HG02623 (cell line): ENCODE measurements around the gene TSPO2.

Source experiments
- ATAC-seq: cut with Tn5 transposase; IDR thresholded peaks from one replicate; pipeline ENCODE4 v1.9.1; 2021; ENCODE audit warnings: moderate library complexity; ENCODE audit not compliant: unreplicated experiment

Gene TSPO2

GRCh38 chr6:41074692-41075436 is 32.6 kb downstream of the TSPO2 start:
- no peak for ATAC-seq

DNA sequence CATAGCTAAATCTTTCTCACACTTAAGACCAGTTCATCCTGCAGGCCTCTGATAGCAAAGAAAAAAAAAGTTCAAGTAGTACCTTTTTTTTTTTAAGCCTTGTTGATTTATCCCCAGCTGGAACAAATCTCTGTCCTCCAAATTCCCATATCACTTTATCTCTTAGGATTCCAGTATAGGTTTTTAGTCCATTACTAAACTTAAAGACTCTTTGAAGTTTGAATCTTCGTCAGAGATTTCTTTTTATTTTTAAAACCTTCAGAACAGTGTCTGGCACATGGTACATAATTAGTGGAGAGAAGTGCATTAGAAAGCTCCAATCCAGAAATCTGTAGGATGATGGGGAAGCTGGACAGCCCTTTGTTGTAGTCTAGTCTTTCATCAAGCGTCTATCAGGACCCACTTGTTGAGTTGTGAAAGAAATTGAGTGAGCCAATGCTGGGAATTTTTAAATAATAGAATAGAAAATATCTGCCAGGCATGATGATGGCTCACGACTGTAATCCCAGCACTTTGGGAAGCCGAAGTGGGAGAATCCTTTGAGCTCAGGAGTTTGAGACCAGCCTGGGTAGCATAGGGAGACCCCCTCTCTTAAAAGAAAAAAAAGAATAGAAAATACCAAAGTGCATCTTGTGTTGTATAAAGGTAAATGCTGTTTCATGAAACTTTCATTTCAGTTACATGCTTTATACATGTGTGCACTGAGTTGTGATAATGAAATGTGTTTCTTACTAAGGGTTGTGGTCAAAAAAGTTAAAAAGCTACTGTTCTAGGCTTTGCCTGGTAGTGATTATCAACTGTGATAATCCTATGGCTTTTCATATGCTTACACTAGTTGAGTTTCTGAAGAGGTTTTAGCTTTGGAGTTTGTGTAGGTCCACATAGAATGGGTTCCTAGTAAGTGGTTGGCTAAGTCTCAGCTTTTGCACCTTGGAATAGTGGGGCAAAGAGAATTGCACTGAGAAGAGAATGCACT is 33.7 kb downstream of the TSPO2 start:
- no peak for ATAC-seq

DNA sequence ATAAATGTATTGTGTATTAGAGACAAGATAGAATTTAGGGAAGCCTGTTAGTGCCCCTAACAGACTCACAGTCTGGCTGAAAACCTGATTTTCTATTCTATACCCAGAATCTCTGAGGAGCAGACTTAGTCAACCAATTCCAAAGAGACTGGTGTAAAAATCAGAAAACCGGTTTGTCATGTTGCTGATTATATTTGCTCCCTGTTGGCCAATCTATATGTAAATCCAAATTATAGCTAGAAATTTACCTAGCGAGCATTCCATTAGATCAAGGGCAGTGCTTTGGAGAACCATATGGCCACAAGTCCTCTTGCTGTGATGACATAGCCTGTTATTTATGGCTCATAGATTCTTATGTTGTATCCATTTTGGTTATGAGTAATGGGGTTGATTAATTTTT is 35.3 kb downstream of the TSPO2 start:
- ATAC-seq: no peak

DNA sequence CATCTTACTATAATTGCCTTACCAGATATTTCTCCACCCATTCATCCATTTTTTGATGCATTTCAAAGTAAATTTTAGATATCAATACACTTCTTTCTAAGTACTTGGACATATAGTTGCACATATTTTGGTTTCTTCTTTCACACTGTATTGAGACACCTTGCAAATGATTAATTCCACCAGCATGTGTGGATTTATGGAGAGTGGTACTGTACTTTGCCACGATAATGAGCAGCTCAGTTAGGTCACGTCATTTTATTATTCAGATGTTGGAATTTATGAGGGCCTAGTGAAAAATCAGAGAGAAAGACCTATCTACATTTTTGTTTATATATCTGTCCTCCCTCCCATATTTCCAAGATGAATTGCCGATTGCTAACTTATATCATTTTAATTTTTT is 35.8 kb downstream of the TSPO2 start:
- ATAC-seq: no peak

GRCh38 chr6:41079080-41079479 is 36.8 kb downstream of the TSPO2 start:
- no peak for ATAC-seq

GRCh38 chr6:41080621-41081020 is 38.4 kb downstream of the TSPO2 start:
- no peak for ATAC-seq

GRCh38 chr6:41083072-41083471 is 40.8 kb downstream of the TSPO2 start:
- ATAC-seq: no peak

- ATAC-seq: no peak
Observed at GRCh38 chr6:41085182-41085581, 42.9 kb downstream of the TSPO2 start.

DNA sequence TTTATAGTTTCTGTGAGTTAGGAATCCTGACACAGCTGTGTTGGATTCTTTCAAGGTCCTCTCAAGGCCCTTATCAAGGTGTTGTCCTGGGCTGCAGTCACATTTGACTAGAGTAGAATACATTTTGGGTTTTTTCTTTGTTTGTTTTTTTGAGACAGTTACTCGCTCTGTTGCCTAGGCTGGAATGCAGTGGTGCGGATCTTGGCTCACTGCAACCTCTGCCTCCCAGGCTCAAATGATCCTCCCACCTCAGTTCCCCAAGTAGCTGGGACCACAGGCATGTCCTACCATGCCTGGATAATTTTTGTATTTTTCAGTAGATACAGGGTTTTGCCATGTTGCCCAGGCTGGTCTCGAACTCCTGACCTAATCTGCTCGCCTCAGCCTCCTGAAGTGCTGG is 46.2 kb downstream of the TSPO2 start:
- ATAC-seq: no peak

DNA sequence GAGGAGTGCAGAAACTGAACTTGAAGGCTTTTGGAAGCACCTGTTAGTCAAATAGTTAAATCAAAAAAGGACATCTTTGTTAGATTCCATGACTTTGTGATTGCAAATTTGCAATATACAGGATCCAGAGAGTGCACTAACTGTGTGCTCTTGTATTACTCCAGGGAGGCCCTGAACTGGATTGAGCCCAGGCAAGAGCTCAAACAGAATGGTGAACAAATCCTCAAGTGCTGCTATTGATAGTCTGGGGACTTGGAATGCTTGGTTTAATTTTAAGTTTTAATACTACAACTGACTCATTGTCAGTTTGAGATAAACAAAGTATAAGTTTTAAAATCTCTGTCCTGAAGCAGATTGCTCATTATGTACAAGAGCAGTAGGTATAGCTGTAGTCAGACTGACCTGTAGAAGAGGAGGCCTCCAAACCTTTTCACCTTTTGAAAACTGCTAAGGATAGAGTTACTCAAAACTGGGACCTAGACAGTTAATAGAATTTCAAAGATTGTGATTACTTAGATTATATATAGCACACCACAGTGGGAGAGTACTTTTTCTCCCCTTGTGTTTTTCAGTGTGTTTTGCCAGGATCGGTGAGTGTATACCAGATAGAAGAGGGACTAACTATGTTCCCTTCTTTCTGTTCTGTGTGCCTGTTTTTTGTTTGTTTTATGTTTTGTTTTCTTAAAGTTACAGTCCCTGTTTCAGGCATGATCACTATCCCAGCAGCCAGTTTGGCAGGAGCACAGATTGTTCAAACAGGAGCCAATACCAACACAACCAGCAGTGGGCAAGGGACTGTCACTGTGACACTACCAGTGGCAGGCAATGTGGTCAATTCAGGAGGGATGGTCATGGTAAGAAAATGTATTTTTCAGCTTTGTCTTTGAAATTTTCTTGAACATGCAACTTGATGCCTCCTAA is 48.8 kb downstream of the TSPO2 start:
- no peak for ATAC-seq

- no peak for ATAC-seq
Observed at GRCh38 chr6:41092421-41093140, 50.3 kb downstream of the TSPO2 start.

DNA sequence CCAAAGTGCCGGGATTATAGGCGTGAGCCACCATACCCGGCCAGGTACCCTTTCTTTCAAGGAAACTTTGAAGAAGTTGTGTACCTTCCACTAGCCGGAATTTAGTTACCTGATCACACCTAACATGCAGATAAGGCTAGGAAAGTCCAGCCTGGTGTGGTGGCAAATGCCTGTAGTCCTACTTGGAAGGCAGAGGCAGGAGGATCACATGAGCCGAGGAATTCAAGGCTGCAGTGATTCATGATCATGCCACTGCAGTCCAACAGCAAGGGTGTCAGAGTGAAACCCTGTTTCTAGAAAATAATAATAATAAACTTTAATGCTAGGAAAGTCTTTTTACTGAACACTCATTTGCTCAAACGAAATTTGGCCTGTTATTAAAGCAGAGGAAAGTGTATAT is 51.5 kb downstream of the TSPO2 start:
- ATAC-seq: no peak
